ENCODE measurements around the gene CHSY3.

DNA sequence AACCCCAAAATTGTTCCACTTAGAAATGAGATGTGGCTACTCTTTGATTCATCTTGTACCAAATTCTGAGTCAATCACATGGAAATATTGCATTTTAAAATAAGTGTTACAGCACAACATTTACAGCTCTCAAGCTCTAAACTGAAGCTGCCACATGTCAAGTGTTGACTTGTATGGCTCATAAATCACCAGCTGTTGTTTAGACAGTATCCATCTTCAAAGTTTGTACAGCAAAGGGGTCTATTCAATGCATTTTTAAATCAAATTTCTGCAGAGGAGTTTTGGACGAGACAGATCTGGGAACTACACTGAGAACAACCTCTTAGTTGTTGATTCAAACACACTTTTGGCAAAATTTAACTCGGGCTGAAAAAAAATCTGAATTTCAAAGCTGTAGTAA lies 31.4 kb downstream of the CHSY3 start:
- TF ChIP-seq CTCF (IDR thresholded peaks at IDR 0.05) (no peak), POLR2A (IDR thresholded peaks at IDR 0.05) (no peak), POLR2AphosphoS5 (IDR thresholded peaks at IDR 0.05; ENCODE audit: insufficient read depth in 1 of 2, low read depth in 1 of 2) (no peak)
